GM20000 (cell line): Measurements from ENCODE around the gene FPR1.

ENCODE experiments used
- DNase-seq: peaks from one replicate; pipeline ENCODE4 v3.0.0; 2012; ENCODE audit warnings: low spot score
- CTCF ChIP-seq: IDR thresholded peaks from 2 replicates; pipeline ENCODE4 v1.5.1; 2012; ENCODE audit warnings: mild to moderate bottlenecking, control low read depth; ENCODE audit errors: extremely low read depth, missing control alignments

FPR1 gene

GRCh38 chr19:51786646-51787494 lies 35.2 kb upstream of the FPR1 start:
- TF ChIP-seq CTCF = no peak
- no peak for DNase-seq

DNA sequence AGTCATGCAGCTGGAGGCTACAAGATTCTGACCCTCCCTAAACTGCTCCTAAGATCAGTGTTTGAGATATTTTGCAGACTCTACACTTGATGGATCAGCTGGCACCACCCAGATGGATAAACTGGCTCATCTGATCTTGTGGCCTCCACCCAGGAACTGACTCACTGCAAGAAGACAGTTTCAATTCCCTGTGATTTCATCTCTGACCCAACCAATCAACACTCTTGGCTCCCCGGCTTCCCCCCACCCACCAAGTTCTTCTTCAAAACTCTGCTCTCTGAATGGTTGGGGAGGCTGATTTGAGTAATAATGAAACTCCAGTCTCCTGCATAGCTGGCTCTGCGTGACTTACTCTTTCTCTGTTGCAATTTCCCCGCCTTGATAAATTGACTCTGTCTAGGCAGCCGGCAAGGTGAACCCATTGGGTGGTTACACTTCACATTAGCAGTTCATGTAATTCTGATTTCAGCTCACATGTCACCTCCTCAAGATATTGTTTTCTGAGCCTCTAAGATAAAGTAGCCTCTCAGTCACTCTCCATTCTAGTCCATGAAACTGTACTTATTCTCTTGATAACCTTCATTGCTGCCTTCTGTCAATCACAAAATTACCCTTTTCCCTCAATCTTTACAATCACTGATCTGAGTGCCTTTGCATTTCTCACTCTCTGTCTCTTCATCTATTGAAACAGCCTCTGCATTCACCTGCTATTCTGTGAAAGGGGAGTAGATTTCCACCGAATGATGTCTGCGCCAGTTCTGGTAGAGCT lies 33.4 kb upstream of the FPR1 start:
- TF ChIP-seq CTCF = no peak
- DNase-seq = no peak

GRCh38 chr19:51784109-51784785 lies 32.6 kb upstream of the FPR1 start:
- no peak for TF ChIP-seq CTCF
- DNase-seq = no peak

GRCh38 chr19:51783372-51783771 lies 31.7 kb upstream of the FPR1 start:
- TF ChIP-seq CTCF = no peak
- no peak for DNase-seq

DNA sequence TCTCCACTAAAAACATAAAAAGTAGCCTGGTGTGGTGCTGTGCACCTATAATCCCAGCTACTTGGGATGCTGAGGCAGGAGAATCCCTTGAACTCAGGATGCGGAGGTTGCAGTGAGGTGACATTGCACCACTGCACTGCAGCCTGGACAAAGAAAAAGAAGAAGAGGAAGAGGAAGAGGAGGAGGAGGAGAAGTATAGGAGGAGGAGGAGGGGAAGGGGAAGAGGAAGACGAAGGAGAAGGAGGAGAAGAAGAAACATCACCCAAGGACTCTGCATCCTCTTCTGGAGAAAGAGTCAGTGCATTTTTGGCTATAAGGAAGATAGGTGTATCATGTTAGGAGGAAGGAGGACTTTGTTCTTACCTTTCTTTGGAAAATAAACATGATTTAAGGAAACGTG lies 30.3 kb upstream of the FPR1 start:
- no peak for DNase-seq
- TF ChIP-seq CTCF = no peak

- DNase-seq = no peak
- TF ChIP-seq CTCF = no peak
Measured at GRCh38 chr19:51780270-51780669, 28.6 kb upstream of the FPR1 start.

DNA sequence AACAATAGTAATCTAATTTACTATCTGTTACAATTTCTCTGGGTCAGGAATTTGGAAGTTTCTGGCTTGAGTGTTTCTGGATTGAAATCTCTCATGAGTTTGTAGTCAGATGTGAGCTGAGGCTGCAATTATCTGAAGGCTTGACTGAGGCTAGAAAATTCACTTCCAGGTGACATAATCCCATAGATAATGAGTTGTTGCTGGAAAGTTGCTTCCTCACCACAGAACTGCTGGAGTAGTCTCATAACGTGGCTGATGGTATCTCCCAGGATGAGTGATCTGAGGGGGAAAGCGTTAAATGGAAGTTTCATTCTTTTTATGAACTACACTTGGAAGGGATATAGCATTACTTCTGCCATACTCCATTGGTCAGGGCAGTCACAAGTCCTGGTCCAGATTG lies 28.0 kb upstream of the FPR1 start:
- no peak for DNase-seq
- TF ChIP-seq CTCF = no peak
